Neural progenitor cell (in vitro differentiated cells): Measurements from ENCODE around the gene PNPLA5. TPM values are rescaled to one million over a fixed set of nuclear protein-coding genes. Genes with fewer than 3 reads are reported as not detected.

Experiments
- DNase-seq: peaks from one replicate; pipeline ENCODE4 v3.0.0-alpha.2; 2016; ENCODE audit warnings: low spot score
- H2AFZ ChIP-seq: fragments of 200-600 bp; sonication (generic); replicated peaks from 2 replicates; pipeline ENCODE4 v1.6.1; 2016; ENCODE audit warnings: antibody characterized with exemption
- H3F3A ChIP-seq: fragments of 200-600 bp; sonication (generic); 2 replicates; pipeline ENCODE4 v1.6.1; 2016; ENCODE audit warnings: antibody characterized with exemption, low read depth
- H3K27ac ChIP-seq: fragments of 200-600 bp; sonication (generic); 2 replicates; pipeline ENCODE4 v1.5.1; 2016; ENCODE audit warnings: mild to moderate bottlenecking
- H3K27me3 ChIP-seq: fragments of 200-600 bp; sonication (generic); 2 replicates; pipeline ENCODE4 v1.6.1; 2016; ENCODE audit warnings: mild to moderate bottlenecking, moderate library complexity
- H3K36me3 ChIP-seq: fragments of 200-600 bp; sonication (generic); 2 replicates; pipeline ENCODE4 v1.5.1; 2016
- H3K4me1 ChIP-seq: fragments of 200-600 bp; sonication (generic); 2 replicates; pipeline ENCODE4 v1.6.1; 2016; ENCODE audit warnings: mixed run types
- H3K4me2 ChIP-seq: fragments of 200-600 bp; sonication (generic); 2 replicates; pipeline ENCODE4 v1.6.1; 2016
- H3K4me3 ChIP-seq: fragments of 200-600 bp; sonication (generic); 2 replicates; pipeline ENCODE4 v1.5.1; 2016
- H3K79me2 ChIP-seq: fragments of 200-600 bp; sonication (generic); 2 replicates; pipeline ENCODE4 v1.6.1; 2016; ENCODE audit warnings: low read depth
- H3K9ac ChIP-seq: fragments of 200-600 bp; sonication (generic); 2 replicates; pipeline ENCODE4 v1.6.1; 2016
- H3K9me3 ChIP-seq: fragments of 200-600 bp; sonication (generic); 2 replicates; pipeline ENCODE4 v1.5.1; 2016; ENCODE audit warnings: low read depth
- H4K20me1 ChIP-seq: fragments of 200-600 bp; sonication (generic); 2 replicates; pipeline ENCODE4 v1.6.1; 2016; ENCODE audit warnings: low read depth
- H3K27ac Mint-ChIP-seq: 3 replicates; pipeline ENCODE4 v1.8.0; 2021; ENCODE audit warnings: mixed read lengths
- H3K27me3 Mint-ChIP-seq: 2 replicates; pipeline ENCODE4 v1.8.0; 2022; ENCODE audit warnings: low read depth, mild to moderate bottlenecking, inconsistent platforms, moderate library complexity, mixed read lengths; ENCODE audit not compliant: insufficient read depth
- H3K36me3 Mint-ChIP-seq: 3 replicates; pipeline ENCODE4 v1.8.0; 2021; ENCODE audit warnings: mixed read lengths
- H3K4me1 Mint-ChIP-seq: 3 replicates; pipeline ENCODE4 v1.8.0; 2021; ENCODE audit warnings: mixed read lengths
- H3K4me3 Mint-ChIP-seq: 3 replicates; pipeline ENCODE4 v1.8.0; 2021; ENCODE audit warnings: mild to moderate bottlenecking, moderate library complexity, mixed read lengths
- H3K9me3 Mint-ChIP-seq: 3 replicates; pipeline ENCODE4 v1.8.0; 2020; ENCODE audit warnings: mixed read lengths
- CTCF ChIP-seq: fragments of 200-600 bp; sonication (generic); IDR thresholded peaks from 2 replicates; pipeline ENCODE4 v1.5.1; 2017; ENCODE audit warnings: antibody characterized with exemption, mild to moderate bottlenecking
- EZH2 ChIP-seq: fragments of 200-600 bp; sonication (generic); IDR thresholded peaks from 2 replicates; pipeline ENCODE4 v1.6.1; 2017; ENCODE audit warnings: antibody characterized with exemption, mild to moderate bottlenecking, moderate library complexity
- EZH2phosphoT487 ChIP-seq: fragments of 200-600 bp; sonication (generic); IDR thresholded peaks from 2 replicates; pipeline ENCODE4 v1.6.1; 2017; ENCODE audit warnings: antibody characterized with exemption
- total RNA-seq: library from RNA; depleted of rRNA; stranded (reverse); fragments of >200 nt; gene quantifications from 2 replicates; pipeline ENCODE4 v1.2.3, GENCODE V29; 2015; ENCODE audit warnings: low replicate concordance

The PNPLA5 gene
- total RNA-seq, 1 donor from 2014 or later: 0.11 TPM

DNA sequence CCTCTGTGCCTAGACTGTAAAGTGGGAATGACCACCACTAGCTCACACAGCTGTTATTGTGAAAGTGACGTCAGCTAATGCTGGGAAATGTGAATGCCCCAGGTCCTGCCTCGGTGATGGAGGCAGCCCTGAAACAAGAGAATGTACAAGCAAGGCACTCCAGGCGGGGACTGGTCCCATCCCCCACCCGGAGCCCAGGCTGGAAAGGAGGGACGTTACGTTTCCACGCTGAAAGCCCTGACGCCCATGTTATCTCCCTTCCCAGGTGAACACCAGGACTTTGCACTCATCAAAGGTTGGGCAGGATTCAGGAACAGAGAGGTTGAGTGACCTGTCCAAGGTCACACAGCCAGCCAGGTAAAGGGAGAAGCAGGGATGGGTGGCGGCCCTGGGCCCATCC is 30.3 kb downstream of the PNPLA5 start:
- no peak overlapping the region for H3K27ac Mint-ChIP-seq
- peaks cover 6% of the 10 kb centered on the region for H3K9me3 Mint-ChIP-seq
- H3K4me1 Mint-ChIP-seq: peaks cover 11% of the 10 kb centered on the region
- no peak overlapping the region for H2AFZ ChIP-seq
- no peaks in the 10 kb centered on the region for H3K36me3 Mint-ChIP-seq
- H3K4me3 Mint-ChIP-seq: peak overlapping the region; percentile 86
- H3K27ac ChIP-seq: no peak overlapping the region
- no peak for DNase-seq
- peak overlapping the region; percentile 91 for H3K4me2 ChIP-seq
- no peaks in the 10 kb centered on the region for H3K36me3 ChIP-seq
- peaks cover 8% of the 10 kb centered on the region for H3K9me3 ChIP-seq
- H3K9ac ChIP-seq: peak overlapping the region; percentile 8
- peaks cover 11% of the 10 kb centered on the region for H3K27me3 Mint-ChIP-seq
- H3K4me3 ChIP-seq: peak overlapping the region; percentile 63
- H4K20me1 ChIP-seq: peaks cover 23% of the 10 kb centered on the region
- peaks cover 15% of the 10 kb centered on the region for H3K27me3 ChIP-seq
- H3K4me1 ChIP-seq: peaks cover 12% of the 10 kb centered on the region
- H3F3A ChIP-seq: peaks cover 19% of the 10 kb centered on the region
- H3K79me2 ChIP-seq: peaks cover 54% of the 10 kb centered on the region
- TF ChIP-seq EZH2phosphoT487 (no peak), EZH2 (no peak), CTCF (no peak)

- TF ChIP-seq CTCF (no peak), EZH2 (no peak), EZH2phosphoT487 (no peak)
- Histone ChIP-seq H3F3A (peaks cover 19% of the 10 kb centered on the region), H3K27ac (no peak overlapping the region), H3K4me2 (peak overlapping the region; percentile 91), H3K4me1 (peaks cover 12% of the 10 kb centered on the region), H3K9me3 (peaks cover 8% of the 10 kb centered on the region), H3K9ac (no peak overlapping the region), H3K79me2 (peaks cover 61% of the 10 kb centered on the region), H2AFZ (no peak overlapping the region), H4K20me1 (peaks cover 23% of the 10 kb centered on the region), H3K4me3 (peak overlapping the region; percentile 63), H3K36me3 (no peaks in the 10 kb centered on the region), H3K27me3 (peaks cover 15% of the 10 kb centered on the region)
- no peak for DNase-seq
- H3K27me3 Mint-ChIP-seq: peaks cover 11% of the 10 kb centered on the region
- H3K4me1 Mint-ChIP-seq: peaks cover 11% of the 10 kb centered on the region
- H3K36me3 Mint-ChIP-seq: no peaks in the 10 kb centered on the region
- peaks cover 8% of the 10 kb centered on the region for H3K9me3 Mint-ChIP-seq
- peak overlapping the region; percentile 86 for H3K4me3 Mint-ChIP-seq
- H3K27ac Mint-ChIP-seq: no peak overlapping the region
Observed at GRCh38 chr22:43860831-43861230, 31.0 kb downstream of the PNPLA5 start.

- Histone ChIP-seq H3K79me2 (peaks cover 61% of the 10 kb centered on the region), H3K27me3 (peaks cover 15% of the 10 kb centered on the region), H3K4me1 (peaks cover 12% of the 10 kb centered on the region), H4K20me1 (peaks cover 23% of the 10 kb centered on the region), H3K4me3 (no peak overlapping the region), H3F3A (peaks cover 19% of the 10 kb centered on the region), H3K9me3 (peaks cover 8% of the 10 kb centered on the region), H3K4me2 (peak overlapping the region; percentile 91), H3K27ac (no peak overlapping the region), H3K36me3 (no peaks in the 10 kb centered on the region), H2AFZ (no peak overlapping the region), H3K9ac (no peak overlapping the region)
- no peak for DNase-seq
- TF ChIP-seq CTCF (no peak), EZH2phosphoT487 (no peak), EZH2 (no peak)
- Mint-ChIP-seq H3K9me3 (peaks cover 8% of the 10 kb centered on the region), H3K4me3 (no peak overlapping the region), H3K4me1 (peaks cover 11% of the 10 kb centered on the region), H3K27me3 (peaks cover 13% of the 10 kb centered on the region), H3K27ac (no peak overlapping the region), H3K36me3 (no peaks in the 10 kb centered on the region)
Observed at GRCh38 chr22:43860126-43860525, 31.7 kb downstream of the PNPLA5 start.
